HepG2 (cell line): ENCODE measurements around the gene USP35. TPM values are rescaled to one million over a fixed set of nuclear protein-coding genes. Genes with fewer than 3 reads are reported as not detected.
A peak's percentile ranks its signal among the peaks of the same experiment; 100 is the strongest.

Experiments used
- EEA1 ChIP-seq: sonication (generic); formaldehyde crosslinking; IDR thresholded peaks from 2 replicates; pipeline ENCODE4 v1.5.1; 2020; ENCODE audit warnings: mild to moderate bottlenecking, missing genetic modification reagents, borderline replicate concordance
- HDAC2 ChIP-seq: sonication (generic); formaldehyde crosslinking; IDR thresholded peaks from 2 replicates; pipeline ENCODE4 v1.4.0; 2020; ENCODE audit warnings: missing genetic modification reagents
- NCOA2 ChIP-seq: sonication (generic); formaldehyde crosslinking; IDR thresholded peaks from 2 replicates; pipeline ENCODE4 v1.8.0; 2022; ENCODE audit warnings: inconsistent platforms
- NFYB ChIP-seq: sonication (generic); formaldehyde crosslinking; IDR thresholded peaks from 2 replicates; pipeline ENCODE4 v1.4.0; 2020; ENCODE audit warnings: missing genetic modification reagents
- SOX6 ChIP-seq, 2 experiments: fragments of 450-650 bp in 1 of 2; sonication (generic) in 1 of 2; formaldehyde crosslinking in 1 of 2; IDR thresholded peaks; 2 replicates each; pipeline versions ENCODE4 v1.4.0 to v1.6.1; 2017 to 2020; ENCODE audit warnings: antibody characterized with exemption in 1 of 2, mild to moderate bottlenecking in 1 of 2, missing genetic modification reagents in 1 of 2
- ZBTB7B ChIP-seq: sonication (generic); formaldehyde crosslinking; IDR thresholded peaks from 2 replicates; pipeline ENCODE4 v1.4.0; 2020; ENCODE audit warnings: missing genetic modification reagents
- ZFP36L1 ChIP-seq: sonication (generic); formaldehyde crosslinking; IDR thresholded peaks from 2 replicates; pipeline ENCODE4 v1.8.0; 2022; ENCODE audit warnings: mild to moderate bottlenecking, missing genetic modification reagents, moderate library complexity
- ZNF101 ChIP-seq: sonication (generic); formaldehyde crosslinking; IDR thresholded peaks from 2 replicates; pipeline ENCODE4 v1.4.0; 2020; ENCODE audit warnings: mild to moderate bottlenecking, low read depth, missing genetic modification reagents, borderline replicate concordance
- ZNF607 ChIP-seq: sonication (generic); formaldehyde crosslinking; IDR thresholded peaks from 2 replicates; pipeline ENCODE4 v1.5.1; 2020; ENCODE audit warnings: missing genetic modification reagents, mild to moderate bottlenecking, borderline replicate concordance
- ZNF775 ChIP-seq: sonication (generic); formaldehyde crosslinking; IDR thresholded peaks from 2 replicates; pipeline ENCODE4 v1.4.0; 2020; ENCODE audit warnings: missing genetic modification reagents, mild to moderate bottlenecking, moderate library complexity, borderline replicate concordance
- polyA plus RNA-seq, 8 experiments: library from polyadenylated mRNA; depleted of rRNA in 3 of 8; stranded (reverse) in 7 of 8; unstranded in 1 of 8; fragments of >200 nt; fragmentation: Illumina TruSeq in 4 of 8; extraction: Trizol in 4 of 8; gene quantifications; 2 replicates each; pipeline versions ENCODE4 v1.2.1 to v1.2.3, GENCODE V29; 2011 to 2016; ENCODE audit warnings: low read depth in 4 of 8, missing spikeins in 1 of 8, mixed read lengths in 1 of 8; ENCODE audit not compliant: insufficient read depth in 1 of 8
- total RNA-seq, 5 experiments: library from RNA; depleted of rRNA; stranded (reverse); fragments of >200 nt; fragmentation: Illumina TruSeq; extraction: Trizol; gene quantifications; 2 replicates each; pipeline ENCODE4 v1.2.3, GENCODE V29; 2016; ENCODE audit warnings: low read depth in 1 of 5
- TF ChIP-seq, protein P1 (sequence below), 2 experiments: sonication (generic) in 1 of 2; formaldehyde crosslinking in 1 of 2; IDR thresholded peaks; 2 replicates each; pipeline versions ENCODE4 v1.6.1 to v1.9.0; 2014 to 2022; ENCODE audit warnings: antibody characterized with exemption in 1 of 2, borderline replicate concordance in 1 of 2, inconsistent platforms in 1 of 2, low read depth in 1 of 2, missing genetic modification reagents in 1 of 2
- TF ChIP-seq, protein P2 (sequence below): sonication (generic); formaldehyde crosslinking; IDR thresholded peaks from 2 replicates; pipeline ENCODE4 v1.5.1; 2020; ENCODE audit warnings: mild to moderate bottlenecking, missing genetic modification reagents, moderate library complexity
- TF ChIP-seq, protein P3 (sequence below): sonication (generic); formaldehyde crosslinking; IDR thresholded peaks from 2 replicates; pipeline ENCODE4 v1.9.0; 2021; ENCODE audit warnings: missing genetic modification reagents, borderline replicate concordance
- TF ChIP-seq, protein P4 (sequence below): IDR thresholded peaks from 2 replicates; pipeline ENCODE4 v1.6.1; 2016; ENCODE audit warnings: missing biosample characterization, missing genetic modification reagents, low read depth

Gene USP35
- total and polyA plus RNA-seq, 2 of the 13 experiments (the other 11 are each of a cell fraction or from before 2014, with no cell fraction given) = 4.6 to 7.7 TPM

DNA sequence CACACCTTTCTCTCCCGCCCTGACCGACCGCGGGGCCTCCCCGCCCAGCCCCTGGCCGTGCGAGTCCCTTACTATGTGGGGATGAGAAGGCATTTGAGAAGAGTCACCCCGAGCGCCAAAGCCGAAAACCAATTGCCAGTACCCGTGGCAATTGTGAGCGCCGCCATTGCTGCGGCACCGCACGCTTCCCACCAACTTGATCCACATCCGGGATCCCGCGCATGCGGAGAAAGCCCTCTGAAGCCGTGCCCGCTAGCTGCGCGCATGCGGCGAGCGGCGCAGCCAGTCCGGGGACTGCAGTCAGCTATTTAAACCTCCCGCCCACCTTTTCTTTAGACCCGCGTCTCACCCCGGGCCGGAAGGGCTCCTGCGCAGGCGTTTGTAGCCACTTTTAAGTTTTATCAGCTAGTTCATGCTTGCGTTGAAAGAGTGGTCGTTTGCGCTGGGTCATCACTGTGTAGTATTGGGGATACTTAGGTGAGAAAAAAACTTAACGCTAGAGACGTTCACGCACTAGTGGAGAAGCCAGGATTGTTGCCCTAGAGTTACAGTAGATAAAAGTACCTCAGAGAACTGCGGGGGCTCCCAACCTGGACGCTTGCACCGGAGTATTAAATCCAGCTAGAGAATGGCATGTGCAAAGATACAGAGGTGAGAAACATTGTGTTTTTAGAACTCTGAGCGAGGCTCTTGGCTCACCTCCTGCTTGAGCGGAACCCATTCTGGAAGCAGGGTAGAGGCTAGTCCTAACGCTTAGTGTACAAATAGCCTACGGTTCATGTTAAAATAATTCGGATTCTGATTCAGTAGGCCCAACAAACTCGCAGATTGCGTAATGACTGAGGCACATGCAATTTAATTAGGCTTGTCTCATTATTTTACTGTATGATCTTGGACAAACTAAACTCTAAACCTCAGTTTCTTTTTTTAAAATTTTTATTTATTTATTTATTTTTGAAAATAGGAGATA lies 49.0 kb upstream of the USP35 start, which contains the start of gene ALG8 (continued):
- TF ChIP-seq, protein P1, sequence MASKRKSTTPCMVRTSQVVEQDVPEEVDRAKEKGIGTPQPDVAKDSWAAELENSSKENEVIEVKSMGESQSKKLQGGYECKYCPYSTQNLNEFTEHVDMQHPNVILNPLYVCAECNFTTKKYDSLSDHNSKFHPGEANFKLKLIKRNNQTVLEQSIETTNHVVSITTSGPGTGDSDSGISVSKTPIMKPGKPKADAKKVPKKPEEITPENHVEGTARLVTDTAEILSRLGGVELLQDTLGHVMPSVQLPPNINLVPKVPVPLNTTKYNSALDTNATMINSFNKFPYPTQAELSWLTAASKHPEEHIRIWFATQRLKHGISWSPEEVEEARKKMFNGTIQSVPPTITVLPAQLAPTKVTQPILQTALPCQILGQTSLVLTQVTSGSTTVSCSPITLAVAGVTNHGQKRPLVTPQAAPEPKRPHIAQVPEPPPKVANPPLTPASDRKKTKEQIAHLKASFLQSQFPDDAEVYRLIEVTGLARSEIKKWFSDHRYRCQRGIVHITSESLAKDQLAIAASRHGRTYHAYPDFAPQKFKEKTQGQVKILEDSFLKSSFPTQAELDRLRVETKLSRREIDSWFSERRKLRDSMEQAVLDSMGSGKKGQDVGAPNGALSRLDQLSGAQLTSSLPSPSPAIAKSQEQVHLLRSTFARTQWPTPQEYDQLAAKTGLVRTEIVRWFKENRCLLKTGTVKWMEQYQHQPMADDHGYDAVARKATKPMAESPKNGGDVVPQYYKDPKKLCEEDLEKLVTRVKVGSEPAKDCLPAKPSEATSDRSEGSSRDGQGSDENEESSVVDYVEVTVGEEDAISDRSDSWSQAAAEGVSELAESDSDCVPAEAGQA (IDR thresholded peaks at IDR 0.05; ENCODE audit: low read depth) = peak; percentile 76; the same call in 1 of the 2 replicates
- TF ChIP-seq, protein P1 (CRISPR knock-in tag; IDR thresholded peaks at IDR 0.05; ENCODE audit: borderline replicate concordance) = no peak; the same call in none of the 2 replicates
- TF ChIP-seq ZBTB7B (CRISPR knock-in tag) = peak; percentile 34
- no peak for TF ChIP-seq ZNF775 (CRISPR knock-in tag)
- TF ChIP-seq EEA1 (CRISPR knock-in tag) = no peak
- no peak; the same call in 1 of the 2 replicates for TF ChIP-seq HDAC2
- TF ChIP-seq ZFP36L1 (CRISPR knock-in tag) = peak; percentile 94
- no peak for TF ChIP-seq ZNF101
- TF ChIP-seq, protein P2, sequence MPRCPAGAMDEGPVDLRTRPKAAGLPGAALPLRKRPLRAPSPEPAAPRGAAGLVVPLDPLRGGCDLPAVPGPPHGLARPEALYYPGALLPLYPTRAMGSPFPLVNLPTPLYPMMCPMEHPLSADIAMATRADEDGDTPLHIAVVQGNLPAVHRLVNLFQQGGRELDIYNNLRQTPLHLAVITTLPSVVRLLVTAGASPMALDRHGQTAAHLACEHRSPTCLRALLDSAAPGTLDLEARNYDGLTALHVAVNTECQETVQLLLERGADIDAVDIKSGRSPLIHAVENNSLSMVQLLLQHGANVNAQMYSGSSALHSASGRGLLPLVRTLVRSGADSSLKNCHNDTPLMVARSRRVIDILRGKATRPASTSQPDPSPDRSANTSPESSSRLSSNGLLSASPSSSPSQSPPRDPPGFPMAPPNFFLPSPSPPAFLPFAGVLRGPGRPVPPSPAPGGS (CRISPR knock-in tag) = no peak; the same call in none of the 2 replicates
- TF ChIP-seq, protein P3, sequence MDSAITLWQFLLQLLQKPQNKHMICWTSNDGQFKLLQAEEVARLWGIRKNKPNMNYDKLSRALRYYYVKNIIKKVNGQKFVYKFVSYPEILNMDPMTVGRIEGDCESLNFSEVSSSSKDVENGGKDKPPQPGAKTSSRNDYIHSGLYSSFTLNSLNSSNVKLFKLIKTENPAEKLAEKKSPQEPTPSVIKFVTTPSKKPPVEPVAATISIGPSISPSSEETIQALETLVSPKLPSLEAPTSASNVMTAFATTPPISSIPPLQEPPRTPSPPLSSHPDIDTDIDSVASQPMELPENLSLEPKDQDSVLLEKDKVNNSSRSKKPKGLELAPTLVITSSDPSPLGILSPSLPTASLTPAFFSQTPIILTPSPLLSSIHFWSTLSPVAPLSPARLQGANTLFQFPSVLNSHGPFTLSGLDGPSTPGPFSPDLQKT = no peak; the same call in 1 of the 2 replicates
- peak; percentile 78 for TF ChIP-seq NFYB (CRISPR knock-in tag)
- no peak; the same call in 1 of the 2 replicates for TF ChIP-seq NCOA2 (CRISPR knock-in tag)
- TF ChIP-seq, protein P4, sequence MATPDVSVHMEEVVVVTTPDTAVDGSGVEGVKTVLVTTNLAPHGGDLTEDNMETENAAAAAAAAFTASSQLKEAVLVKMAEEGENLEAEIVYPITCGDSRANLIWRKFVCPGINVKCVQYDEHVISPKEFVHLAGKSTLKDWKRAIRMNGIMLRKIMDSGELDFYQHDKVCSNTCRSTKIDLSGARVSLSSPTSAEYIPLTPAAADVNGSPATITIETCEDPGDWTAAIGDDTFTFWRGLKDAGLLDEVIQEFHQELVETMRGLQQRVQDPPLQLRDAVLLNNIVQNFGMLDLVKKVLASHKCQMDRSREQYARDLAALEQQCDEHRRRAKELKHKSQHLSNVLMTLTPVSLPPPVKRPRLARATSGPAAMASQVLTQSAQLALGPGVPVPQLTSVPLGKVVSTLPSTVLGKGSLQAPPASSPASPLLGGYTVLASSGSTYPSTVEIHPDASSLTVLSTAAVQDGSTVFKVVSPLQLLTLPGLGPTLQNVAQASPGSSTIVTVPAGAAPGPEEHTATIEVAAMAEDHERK (CRISPR knock-in tag) = peak; percentile 30; the same call in 1 of the 2 replicates
- TF ChIP-seq SOX6 (IDR thresholded peaks at IDR 0.05) = no peak
- peak; percentile 43; the same call in 1 of the 2 replicates for TF ChIP-seq SOX6 (CRISPR knock-in tag; IDR thresholded peaks at IDR 0.05)
- TF ChIP-seq ZNF607 (CRISPR knock-in tag) = peak; percentile 29; the same call in 1 of the 2 replicates
